Gastrocnemius medialis (tissue), 4 donors: ENCODE measurements around the gene GM2A. TPM values are rescaled to one million over a fixed set of nuclear protein-coding genes. Genes with fewer than 3 reads are reported as not detected.
A peak's percentile ranks its signal among the peaks of the same experiment; 100 is the strongest.

Experiments
- ATAC-seq, 2 donors: fragments of 150-250 bp; one replicate each; pipeline ENCODE4 v1.9.1; 2016
- DNase-seq, 2 donors: peaks; one replicate each; pipeline ENCODE4 v3.0.0-alpha.2; 2019
- H3K27ac ChIP-seq, 4 donors: fragments of 200-600 bp; sonication (generic); 1 replicate in 1 of 4; 2 replicates in 3 of 4; pipeline ENCODE4 v1.5.1; 2016 to 2018; ENCODE audit warnings: mild to moderate bottlenecking in 2 of 4, moderate library complexity in 1 of 4
- H3K27me3 ChIP-seq, 3 donors: fragments of 200-600 bp; sonication (generic) in 2 of 3; 1 replicate in 1 of 3; 2 replicates in 2 of 3; pipeline versions ENCODE4 v1.5.1 to v1.6.0; 2016 to 2019; ENCODE audit warnings: mild to moderate bottlenecking in 1 of 3, moderate library complexity in 1 of 3
- H3K36me3 ChIP-seq, 2 donors: fragments of 200-600 bp; sonication (generic) in 1 of 2; one replicate each; pipeline ENCODE4 v1.5.1; 2017 to 2018
- H3K4me1 ChIP-seq, 2 donors: fragments of 200-600 bp; sonication (generic) in 1 of 2; one replicate each; pipeline ENCODE4 v1.5.1; 2016 to 2017; ENCODE audit warnings: mild to moderate bottlenecking in 2 of 2
- H3K4me3 ChIP-seq, 4 donors: fragments of 200-600 bp; sonication (generic) in 3 of 4; 1 replicate in 1 of 4; 2 replicates in 3 of 4; pipeline ENCODE4 v1.5.1; 2016 to 2019; ENCODE audit warnings: mild to moderate bottlenecking in 2 of 4
- H3K9me3 ChIP-seq, 3 donors: fragments of 200-600 bp; sonication (generic) in 2 of 3; 1 replicate in 1 of 3; 2 replicates in 2 of 3; pipeline ENCODE4 v1.5.1; 2016 to 2019
- CTCF ChIP-seq, 5 experiments: fragments of 450-650 bp in 3 of 5; fragments of 200-600 bp in 2 of 5; sonication (generic) in 2 of 5; IDR thresholded peaks in 4 of 5; conservative IDR thresholded peaks in 1 of 5; 1 replicate in 4 of 5; 2 replicates in 1 of 5; pipeline ENCODE4 v1.5.1; 2016 to 2019; ENCODE audit warnings: antibody characterized with exemption in 5 of 5, mild to moderate bottlenecking in 3 of 5, moderate library complexity in 3 of 5
- POLR2A ChIP-seq, 2 donors: fragments of 450-650 bp; IDR thresholded peaks; one replicate each; pipeline ENCODE4 v1.6.1; 2017; ENCODE audit warnings: antibody characterized with exemption in 2 of 2, mild to moderate bottlenecking in 2 of 2, moderate library complexity in 2 of 2
- in situ Hi-C, 4 donors: fragments of 200-750 bp; cut with MboI; loops; one replicate each; pipeline versions ENCODE4 v1.15.0 to v1.8.0; 2017; ENCODE audit warnings: low sequenced_read_pairs in 4 of 4
- intact Hi-C: fragments of 100-400 bp; cut with DNase I; formaldehyde crosslinking; loops from one replicate; pipeline ENCODE4 v1.15.1; 2023; ENCODE audit warnings: low total_unique reads
- total RNA-seq, 4 donors: library from RNA; depleted of rRNA; stranded (reverse); fragments of >200 nt; gene quantifications; one replicate each; pipeline versions ENCODE4 v1.1.0 to v1.2.3, GENCODE V29; 2016

Gene GM2A
- total RNA-seq, 4 donors from 2014 or later = 5.0 to 7.2 (median 5.7) TPM

- Histone ChIP-seq H3K27ac (peak overlapping the region; percentile 94 to 97 (median 95)), H3K9me3 (no peaks in the 10 kb centered on the region), H3K4me3 (no peak overlapping the region), H3K36me3 (no peaks in the 10 kb centered on the region), H3K27me3 (no peaks in the 10 kb centered on the region), H3K4me1 (peaks cover 92 to 93% of the 10 kb centered on the region in 2 donors)
- TF ChIP-seq POLR2A (IDR thresholded peaks at IDR 0.05) = no peak
- TF ChIP-seq CTCF (IDR thresholded peaks at IDR 0.05 in 4 of 5, conservative IDR thresholded peaks at IDR 0.05 in 1 of 5) = no peak
- ATAC-seq = no peak
- in situ Hi-C loops (no loop called here), intact Hi-C loops (no loop called here)
- no peak for DNase-seq
Observed at GRCh38 chr5:151216781-151217180, 36.2 kb upstream of the GM2A start.

- TF ChIP-seq CTCF (IDR thresholded peaks at IDR 0.05 in 4 of 5, conservative IDR thresholded peaks at IDR 0.05 in 1 of 5) = no peak
- TF ChIP-seq POLR2A (IDR thresholded peaks at IDR 0.05) = no peak
- in situ Hi-C loops = no loop called here
Observed at GRCh38 chr5:151218177-151218576, 34.8 kb upstream of the GM2A start.

GRCh38 chr5:151219138-151219537 lies 33.8 kb upstream of the GM2A start:
- no peak for ATAC-seq
- peak overlapping the region; percentile 94 to 97 (median 95) for H3K27ac ChIP-seq
- no peak overlapping the region for H3K4me3 ChIP-seq
- DNase-seq = peak in 1 of 2 donors; percentile 8
- intact Hi-C loops = no loop called here
- no peaks in the 10 kb centered on the region for H3K36me3 ChIP-seq
- H3K4me1 ChIP-seq = peaks cover 82 to 87% of the 10 kb centered on the region in 2 donors
- H3K9me3 ChIP-seq = no peaks in the 10 kb centered on the region
- no peaks in the 10 kb centered on the region for H3K27me3 ChIP-seq
- in situ Hi-C loops = no loop called here
- no peak for TF ChIP-seq POLR2A (IDR thresholded peaks at IDR 0.05)
- TF ChIP-seq CTCF (IDR thresholded peaks at IDR 0.05 in 4 of 5, conservative IDR thresholded peaks at IDR 0.05 in 1 of 5) = no peak

More at GRCh38 chr5:151218177-151218576, 34.8 kb upstream of the GM2A start:
- Histone ChIP-seq H3K4me1 (peaks cover 91 to 95% of the 10 kb centered on the region in 2 donors), H3K27ac (peak overlapping the region; percentile 94 to 97 (median 95)), H3K9me3 (no peaks in the 10 kb centered on the region), H3K36me3 (no peaks in the 10 kb centered on the region), H3K27me3 (no peaks in the 10 kb centered on the region), H3K4me3 (no peak overlapping the region)
- ATAC-seq (no peak), DNase-seq (no peak)
- intact Hi-C loops = no loop called here

GRCh38 chr5:151219789-151220188 lies 33.2 kb upstream of the GM2A start:
- in situ Hi-C loops = no loop called here
- no peak overlapping the region for H3K4me3 ChIP-seq
- no peaks in the 10 kb centered on the region for H3K27me3 ChIP-seq
- no peak for TF ChIP-seq CTCF (IDR thresholded peaks at IDR 0.05 in 4 of 5, conservative IDR thresholded peaks at IDR 0.05 in 1 of 5)
- TF ChIP-seq POLR2A (IDR thresholded peaks at IDR 0.05) = no peak
- H3K27ac ChIP-seq = peak overlapping the region; percentile 94 to 97 (median 95)
- ATAC-seq (no peak), DNase-seq (peak in 1 of 2 donors; percentile 5)
- H3K4me1 ChIP-seq = peaks cover 80 to 82% of the 10 kb centered on the region in 2 donors
- intact Hi-C loops = no loop called here
- H3K36me3 ChIP-seq = no peaks in the 10 kb centered on the region
- H3K9me3 ChIP-seq = no peaks in the 10 kb centered on the region

- intact Hi-C loops = no loop called here
- Histone ChIP-seq H3K36me3 (no peaks in the 10 kb centered on the region), H3K4me1 (peaks cover 64 to 65% of the 10 kb centered on the region in 2 donors), H3K27me3 (no peaks in the 10 kb centered on the region), H3K9me3 (no peaks in the 10 kb centered on the region), H3K4me3 (peak overlapping the region in 3 of 4 donors; percentile 15 to 92 (median 87)), H3K27ac (peak overlapping the region; percentile 94 to 97 (median 95))
- in situ Hi-C loops = no loop called here
- ATAC-seq (peak; percentile 55 to 73), DNase-seq (peak in 1 of 2 donors; percentile 29)
- TF ChIP-seq POLR2A (IDR thresholded peaks at IDR 0.05) (no peak), CTCF (IDR thresholded peaks at IDR 0.05 in 4 of 5, conservative IDR thresholded peaks at IDR 0.05 in 1 of 5) (no peak)
Observed at GRCh38 chr5:151221574-151221973, 31.4 kb upstream of the GM2A start.
